LNCaP clone FGC (cell line): ENCODE data around the gene MDGA2.
A peak's percentile ranks its signal among the peaks of the same experiment; 100 is the strongest.

Source experiments
- DNase-seq: peaks from one replicate; pipeline ENCODE4 v3.0.0-alpha.2; 2011; ENCODE audit warnings: low read depth
- H3K4me3 ChIP-seq: 2 replicates; pipeline ENCODE4 v1.5.1; 2011; ENCODE audit warnings: mild to moderate bottlenecking, low read depth, low read length, control low read depth
- TF ChIP-seq, protein P1 (sequence below): IDR thresholded peaks from 2 replicates; pipeline ENCODE4 v1.5.1; 2012; ENCODE audit warnings: mild to moderate bottlenecking; ENCODE audit not compliant: control insufficient read depth, insufficient read depth; ENCODE audit errors: extremely low read depth

MDGA2 gene

DNA sequence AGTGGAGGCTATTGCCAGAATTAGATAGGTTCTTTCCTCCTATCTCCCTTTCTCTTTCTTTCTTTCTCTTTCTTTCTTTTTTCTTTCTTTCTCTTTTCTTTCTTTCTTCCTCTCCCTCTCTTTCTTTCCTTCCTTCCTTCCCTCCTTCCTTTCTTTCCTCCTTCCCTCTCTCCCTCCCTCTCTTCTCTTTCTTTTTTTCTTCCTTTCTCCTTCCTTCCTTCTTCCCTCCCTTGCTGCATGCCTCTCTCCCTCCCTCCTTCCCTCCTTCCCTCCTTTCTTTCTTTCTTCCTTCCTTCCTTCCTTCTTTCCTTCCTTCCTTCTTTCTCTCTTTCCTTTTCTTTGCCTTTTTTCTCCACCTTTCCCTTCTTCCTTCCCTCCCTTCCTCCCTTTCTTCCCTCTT is 16.4 kb upstream of the MDGA2 start:
- no peak overlapping the region for H3K4me3 ChIP-seq
- TF ChIP-seq, protein P1, sequence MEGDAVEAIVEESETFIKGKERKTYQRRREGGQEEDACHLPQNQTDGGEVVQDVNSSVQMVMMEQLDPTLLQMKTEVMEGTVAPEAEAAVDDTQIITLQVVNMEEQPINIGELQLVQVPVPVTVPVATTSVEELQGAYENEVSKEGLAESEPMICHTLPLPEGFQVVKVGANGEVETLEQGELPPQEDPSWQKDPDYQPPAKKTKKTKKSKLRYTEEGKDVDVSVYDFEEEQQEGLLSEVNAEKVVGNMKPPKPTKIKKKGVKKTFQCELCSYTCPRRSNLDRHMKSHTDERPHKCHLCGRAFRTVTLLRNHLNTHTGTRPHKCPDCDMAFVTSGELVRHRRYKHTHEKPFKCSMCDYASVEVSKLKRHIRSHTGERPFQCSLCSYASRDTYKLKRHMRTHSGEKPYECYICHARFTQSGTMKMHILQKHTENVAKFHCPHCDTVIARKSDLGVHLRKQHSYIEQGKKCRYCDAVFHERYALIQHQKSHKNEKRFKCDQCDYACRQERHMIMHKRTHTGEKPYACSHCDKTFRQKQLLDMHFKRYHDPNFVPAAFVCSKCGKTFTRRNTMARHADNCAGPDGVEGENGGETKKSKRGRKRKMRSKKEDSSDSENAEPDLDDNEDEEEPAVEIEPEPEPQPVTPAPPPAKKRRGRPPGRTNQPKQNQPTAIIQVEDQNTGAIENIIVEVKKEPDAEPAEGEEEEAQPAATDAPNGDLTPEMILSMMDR: no peak
- DNase-seq: no peak

DNA sequence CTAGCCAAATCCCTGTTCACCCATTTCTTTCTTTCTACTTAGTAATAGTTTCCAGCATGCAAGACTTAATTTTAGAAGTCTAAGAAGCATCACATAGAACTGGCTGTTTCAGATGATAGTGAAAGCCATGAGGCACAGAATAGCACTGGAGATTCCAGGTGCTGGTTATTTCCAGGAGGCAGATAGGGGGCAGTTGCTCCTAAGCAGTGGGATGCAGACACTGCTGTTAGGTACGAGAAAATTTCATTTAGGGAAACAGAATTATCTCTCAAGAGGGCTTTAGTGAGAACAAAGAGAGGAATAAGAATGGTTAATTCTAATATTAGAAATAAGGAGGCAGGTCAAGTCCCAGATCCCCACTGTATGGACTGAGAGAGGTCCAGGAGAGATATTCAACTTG is 3.6 kb upstream of the MDGA2 start:
- H3K4me3 ChIP-seq: no peak overlapping the region
- TF ChIP-seq, protein P1: peak; percentile 36
- no peak for DNase-seq

DNA sequence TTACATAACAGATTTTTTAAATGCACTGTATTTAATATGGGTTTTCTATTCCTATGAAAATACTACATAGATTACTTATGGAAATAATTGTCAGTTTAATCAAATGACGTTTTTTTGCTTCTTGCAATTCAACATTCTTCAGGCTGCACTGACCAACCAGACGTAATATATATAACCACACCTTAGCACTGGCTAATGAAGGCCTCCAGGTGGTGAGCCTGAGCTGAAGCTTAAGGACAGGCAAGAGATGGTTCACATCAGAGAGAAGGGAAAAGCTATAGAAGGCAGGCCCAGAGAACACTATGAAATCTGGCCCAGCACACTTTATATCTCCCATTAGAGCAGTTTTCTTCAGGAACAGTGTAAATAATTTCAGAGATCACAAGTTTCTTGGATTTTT is 2.8 kb upstream of the MDGA2 start:
- no peak overlapping the region for H3K4me3 ChIP-seq
- no peak for DNase-seq
- TF ChIP-seq, protein P1: peak; percentile 53

DNA sequence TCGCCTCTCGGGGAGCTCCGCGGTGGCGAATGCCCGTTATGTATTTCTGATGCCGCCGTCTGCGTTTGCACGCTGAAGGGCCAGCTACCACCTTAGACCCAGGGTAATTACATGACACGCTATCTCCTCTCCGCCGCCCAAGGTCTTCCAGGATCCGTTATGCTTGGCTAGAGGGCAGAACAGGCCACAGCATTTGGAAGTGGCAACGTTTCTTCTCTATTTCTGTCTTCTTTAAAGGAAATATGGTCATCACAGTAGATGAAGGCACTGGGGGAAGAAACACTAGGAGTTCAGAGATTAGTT is 861 bp upstream of the MDGA2 start:
- no peak overlapping the region for H3K4me3 ChIP-seq
- DNase-seq: no peak
- TF ChIP-seq, protein P1: no peak

DNA sequence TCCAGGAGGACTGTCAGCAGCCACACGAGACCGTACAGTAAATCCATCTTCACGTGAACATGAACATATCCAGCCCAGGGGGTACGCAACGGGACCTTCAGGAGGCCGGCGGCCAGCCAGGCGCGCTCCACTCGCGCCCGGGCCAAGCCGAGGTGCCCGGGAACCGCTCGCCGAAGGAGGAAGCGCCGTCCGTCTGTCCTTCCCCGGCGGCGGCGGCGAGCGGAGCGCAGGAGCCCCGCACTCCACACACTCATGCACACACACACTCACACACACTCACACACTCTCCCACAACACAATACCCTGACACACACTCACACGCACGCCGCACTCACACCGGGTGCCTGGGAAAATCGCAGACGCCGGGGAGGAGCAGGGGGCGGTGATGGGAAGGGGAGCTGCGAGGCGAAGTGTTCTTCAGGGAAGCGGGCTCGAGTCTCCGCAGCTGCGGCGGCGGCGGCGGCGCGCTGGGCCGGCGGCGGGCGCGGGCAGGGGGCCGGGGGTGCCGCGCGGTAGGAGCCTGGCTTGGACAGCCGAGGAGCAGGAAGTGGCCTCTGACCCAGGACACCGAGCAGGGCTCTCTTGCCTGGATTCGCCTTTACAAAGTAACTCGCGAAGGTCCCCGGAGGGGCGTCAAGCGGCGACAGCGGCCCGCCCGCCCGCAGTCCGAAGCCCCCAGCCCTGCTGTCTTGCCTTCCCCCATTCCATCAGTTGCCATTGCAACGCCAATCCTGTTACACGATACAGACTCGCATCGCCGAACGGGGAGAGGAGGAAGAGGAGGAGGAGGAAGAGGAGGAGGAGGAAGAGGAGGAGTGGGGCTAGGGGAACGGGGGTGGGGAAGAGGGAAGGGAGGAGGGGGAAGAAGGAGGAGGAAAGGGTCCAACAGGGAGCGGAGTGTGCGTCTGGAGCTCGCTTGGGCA is 601 bp downstream of the MDGA2 start:
- TF ChIP-seq, protein P1: no peak
- no peak for DNase-seq
- H3K4me3 ChIP-seq: peak overlapping the region; percentile 26

DNA sequence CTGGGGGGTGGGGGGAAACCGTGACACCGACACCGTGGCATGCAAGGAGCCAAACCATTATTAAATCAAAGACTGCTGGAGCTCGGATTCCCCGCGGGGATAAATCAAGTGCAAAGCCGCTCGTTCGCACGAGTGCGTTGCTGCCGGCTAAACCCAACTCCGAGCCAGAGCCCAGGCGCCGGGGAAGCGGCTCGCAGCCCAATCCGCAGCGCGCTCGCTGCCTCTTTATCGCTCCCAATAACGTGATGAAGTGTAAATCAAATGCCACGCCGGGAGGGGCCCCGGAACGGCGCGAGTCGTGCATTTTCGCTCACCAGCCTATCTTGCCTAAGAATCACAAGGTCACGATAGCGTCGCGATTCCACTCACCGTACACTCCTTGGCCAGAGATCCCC is 1.3 kb downstream of the MDGA2 start:
- TF ChIP-seq, protein P1: no peak
- no peak for DNase-seq
- peak overlapping the region; percentile 26 for H3K4me3 ChIP-seq
